Erythroblast (primary cell): ENCODE measurements around the gene EPN3.

ENCODE experiments used
- DNase-seq, 2 experiments: peaks; one replicate each; lab custom pipeline; 2025; lab: John Stamatoyannopoulos, UW
- GATA1 ChIP-seq: IDR thresholded peaks from 2 replicates; pipeline ENCODE4 v1.6.1; 2011; ENCODE audit warnings: low read depth, mild to moderate bottlenecking, control low read depth, low read length, moderate library complexity
- POLR2A ChIP-seq: IDR thresholded peaks from 2 replicates; pipeline ENCODE4 v1.6.1; 2011; ENCODE audit warnings: mild to moderate bottlenecking, low read length

Gene EPN3

DNA sequence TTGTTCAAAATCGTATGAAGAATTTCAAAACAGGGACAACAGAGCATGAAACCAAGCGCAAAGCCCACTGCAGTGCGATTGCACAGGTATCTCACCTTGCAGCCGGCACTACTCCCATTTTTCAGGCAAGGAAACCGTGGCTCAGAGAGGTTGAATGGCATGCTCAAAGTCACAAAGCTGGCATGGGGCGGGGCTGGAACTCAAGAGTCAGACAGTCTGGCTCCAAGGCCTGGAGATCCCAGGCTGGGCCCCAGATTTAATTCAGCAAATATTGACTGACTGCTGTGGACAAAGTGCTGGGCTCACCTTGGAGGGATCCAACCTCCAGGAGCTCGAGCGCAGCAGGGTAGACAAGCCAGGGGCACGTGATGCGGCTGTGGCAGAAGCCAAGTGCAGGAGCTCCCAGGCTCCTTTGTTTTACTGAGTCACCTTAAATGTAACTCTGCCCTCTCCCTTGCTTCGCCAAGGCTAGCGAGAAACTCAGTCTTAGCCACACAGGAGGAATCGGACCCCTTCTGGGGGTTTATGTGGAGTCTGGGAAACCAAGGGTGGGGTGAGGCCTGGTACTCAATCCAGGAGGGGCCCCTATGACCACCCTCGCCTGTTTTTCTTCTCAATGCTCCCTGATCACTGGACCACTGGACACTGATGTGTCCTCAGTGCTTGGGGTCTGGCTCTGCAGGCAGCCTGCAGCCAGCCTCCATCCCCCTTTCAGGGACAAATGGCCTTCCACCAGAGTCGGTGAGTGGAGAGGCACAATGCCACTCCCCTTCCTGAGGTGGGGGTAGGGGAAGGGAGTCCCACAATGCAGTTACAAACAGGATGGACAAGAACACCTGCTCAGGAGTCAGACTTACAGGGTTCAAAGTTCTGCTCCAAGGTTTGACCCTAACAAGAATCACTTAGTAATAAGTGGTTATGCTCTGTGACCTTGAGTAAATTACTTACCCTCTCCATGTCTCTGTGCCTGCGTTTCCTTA lies 10.6 kb downstream of the EPN3 start:
- TF ChIP-seq GATA1 (no peak), POLR2A (no peak)
- no peak for DNase-seq

GRCh38 chr17:50544516-50544915 lies 12.0 kb downstream of the EPN3 start:
- no peak for DNase-seq
- TF ChIP-seq POLR2A = no peak
- TF ChIP-seq GATA1 = no peak

DNA sequence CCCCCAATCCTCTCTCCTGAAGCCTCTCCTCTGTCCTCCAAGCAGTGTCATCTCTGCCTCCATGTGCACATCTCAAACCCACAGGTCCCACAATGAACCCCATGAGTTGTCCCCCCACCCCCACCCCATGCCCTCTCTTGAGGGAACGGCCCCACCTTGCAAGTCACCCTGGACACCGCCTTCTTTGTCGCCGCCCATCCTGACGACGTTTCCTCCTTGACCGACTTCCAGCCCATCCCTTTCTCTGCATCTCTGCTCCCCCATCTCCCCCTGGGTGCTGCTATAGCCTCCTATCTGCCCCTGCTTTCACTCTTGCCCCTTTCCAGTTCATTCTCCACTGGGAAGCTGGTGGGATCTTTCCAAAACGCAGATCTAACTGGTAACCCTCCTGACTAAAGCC lies 12.8 kb downstream of the EPN3 start:
- TF ChIP-seq POLR2A = no peak
- no peak for TF ChIP-seq GATA1
- peak in 1 of 2 experiments; percentile 16 for DNase-seq

GRCh38 chr17:50546701-50547034 lies 14.1 kb downstream of the EPN3 start:
- no peak for DNase-seq
- TF ChIP-seq GATA1 (no peak), POLR2A (no peak)

DNA sequence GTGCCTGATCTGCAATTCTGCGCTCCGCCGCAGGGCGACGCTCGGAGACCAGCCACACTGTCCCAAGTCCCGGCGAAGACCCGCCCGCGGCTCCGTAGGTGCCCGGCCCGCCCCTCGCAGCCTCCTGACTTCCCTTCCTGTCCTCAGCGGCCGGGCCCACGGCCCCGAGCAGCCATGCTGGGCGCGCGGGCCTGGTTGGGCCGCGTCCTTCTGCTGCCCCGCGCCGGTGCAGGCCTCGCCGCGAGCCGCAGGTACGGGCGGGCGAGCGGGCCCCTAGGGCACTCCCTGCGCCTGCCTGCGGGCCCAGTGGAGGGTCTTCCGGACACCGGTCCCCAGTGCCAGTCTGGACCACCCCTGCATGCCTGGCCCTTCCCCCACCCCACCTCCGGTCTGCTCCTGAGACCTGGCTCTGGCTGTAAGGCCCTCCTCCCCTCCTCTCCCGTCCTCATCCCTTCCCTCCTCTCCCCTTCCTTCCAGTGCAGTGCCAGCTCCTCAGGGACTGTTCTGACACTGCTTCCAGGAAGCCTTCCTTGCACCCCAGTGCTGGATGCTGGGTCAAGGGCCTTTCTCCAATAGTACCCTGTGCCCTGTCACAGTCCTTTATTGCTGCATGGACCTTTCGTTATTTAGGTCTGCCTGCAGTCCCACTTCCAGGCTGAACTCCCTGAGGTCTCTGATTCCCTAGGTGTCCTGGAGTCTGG lies 14.7 kb downstream of the EPN3 start, which contains the start of gene SPATA20:
TSS of gene SPATA20 (plus strand) at position 140 of the 701 bp plus-strand sequence. CDS start at position 175, 35 bp downstream.
- DNase-seq = peak; percentile 86 to 89
- TF ChIP-seq GATA1 (no peak), POLR2A (peak; percentile 66)

DNA sequence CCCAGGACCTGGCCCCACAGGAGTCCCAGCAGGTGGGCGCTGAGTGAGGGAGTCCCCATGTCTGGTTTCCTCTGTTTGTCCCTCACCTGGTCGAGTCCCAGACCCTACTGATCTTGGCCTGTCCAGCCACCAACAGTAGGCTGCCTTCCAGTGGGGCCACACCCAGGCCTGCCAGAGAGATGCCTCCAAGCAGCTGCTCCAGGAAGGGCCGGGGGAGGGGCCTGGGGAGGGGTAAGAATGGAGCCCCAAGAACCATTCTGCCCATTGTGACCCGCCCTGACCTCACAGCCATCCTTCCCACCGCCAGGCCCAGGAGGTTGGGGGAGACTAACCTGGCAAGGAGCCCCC lies 15.2 kb downstream of the EPN3 start:
- TF ChIP-seq POLR2A (no peak), GATA1 (no peak)
- DNase-seq = no peak

DNA sequence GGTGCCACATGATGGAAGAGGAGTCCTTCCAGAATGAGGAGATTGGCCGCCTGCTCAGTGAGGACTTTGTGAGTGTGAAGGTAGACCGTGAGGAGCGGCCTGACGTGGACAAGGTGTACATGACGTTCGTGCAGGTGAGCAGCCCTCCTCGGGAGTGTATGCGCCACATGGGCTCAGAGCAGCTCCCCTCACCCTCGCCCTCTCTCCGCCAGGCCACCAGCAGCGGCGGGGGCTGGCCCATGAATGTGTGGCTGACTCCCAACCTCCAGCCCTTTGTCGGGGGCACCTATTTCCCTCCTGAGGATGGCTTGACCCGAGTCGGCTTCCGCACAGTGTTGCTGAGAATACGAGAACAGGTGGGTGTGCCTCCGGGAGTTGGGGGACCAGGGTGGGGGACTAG lies 16.3 kb downstream of the EPN3 start:
- no peak for DNase-seq
- TF ChIP-seq GATA1 = no peak
- TF ChIP-seq POLR2A = no peak

GRCh38 chr17:50549256-50549941 lies 16.9 kb downstream of the EPN3 start:
- no peak for DNase-seq
- TF ChIP-seq POLR2A (no peak), GATA1 (no peak)

DNA sequence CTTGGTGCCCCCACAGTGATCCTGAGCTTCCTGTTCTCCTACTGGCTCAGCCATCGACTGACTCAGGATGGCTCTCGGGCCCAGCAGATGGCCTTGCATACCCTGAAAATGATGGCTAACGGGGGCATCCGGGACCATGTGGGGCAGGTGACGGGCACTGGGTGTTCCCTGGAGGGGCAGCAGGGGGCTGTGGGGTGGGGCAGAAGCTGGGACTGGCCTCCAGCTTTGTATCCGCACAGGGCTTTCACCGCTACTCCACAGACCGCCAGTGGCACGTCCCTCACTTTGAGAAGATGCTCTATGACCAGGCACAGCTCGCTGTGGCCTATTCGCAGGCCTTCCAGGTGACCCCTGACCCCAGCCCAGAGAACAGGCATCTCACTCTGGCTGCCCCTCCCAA lies 17.4 kb downstream of the EPN3 start:
- no peak for DNase-seq
- TF ChIP-seq GATA1 = no peak
- TF ChIP-seq POLR2A = no peak

GRCh38 chr17:50550661-50551432 lies 18.3 kb downstream of the EPN3 start:
- TF ChIP-seq GATA1 (no peak), POLR2A (no peak)
- DNase-seq = peak; percentile 60 to 61

DNA sequence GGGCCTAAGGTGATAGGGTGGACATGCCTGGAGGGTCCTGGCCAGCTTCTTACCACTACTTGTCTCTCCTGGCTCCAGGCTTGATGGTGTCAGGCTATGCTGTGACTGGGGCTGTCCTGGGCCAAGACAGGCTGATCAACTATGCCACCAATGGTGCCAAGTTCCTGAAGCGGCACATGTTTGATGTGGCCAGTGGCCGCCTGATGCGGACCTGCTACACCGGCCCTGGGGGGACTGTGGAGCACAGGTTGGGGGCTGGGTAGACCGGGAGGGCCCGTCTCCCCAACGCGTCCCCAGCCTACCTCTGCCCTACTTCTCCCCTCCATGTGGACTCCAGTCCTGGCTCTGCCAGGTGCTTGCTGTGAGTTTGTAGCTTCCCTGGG lies 18.9 kb downstream of the EPN3 start:
- TF ChIP-seq GATA1 (no peak), POLR2A (no peak)
- no peak for DNase-seq

DNA sequence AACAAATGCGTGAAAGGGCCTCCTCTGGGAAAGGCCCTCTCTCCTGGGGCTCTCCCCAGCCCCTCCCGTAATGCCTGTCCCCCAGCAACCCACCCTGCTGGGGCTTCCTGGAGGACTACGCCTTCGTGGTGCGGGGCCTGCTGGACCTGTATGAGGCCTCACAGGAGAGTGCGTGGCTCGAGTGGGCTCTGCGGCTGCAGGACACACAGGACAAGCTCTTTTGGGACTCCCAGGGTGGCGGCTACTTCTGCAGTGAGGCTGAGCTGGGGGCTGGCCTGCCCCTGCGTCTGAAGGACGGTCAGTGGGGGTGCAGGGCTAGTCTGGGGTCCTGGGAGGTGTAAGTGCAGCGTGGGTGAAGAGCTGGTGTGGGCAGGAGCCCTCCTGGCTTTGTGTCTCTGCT lies 19.3 kb downstream of the EPN3 start:
- no peak for DNase-seq
- TF ChIP-seq GATA1 (no peak), POLR2A (no peak)

DNA sequence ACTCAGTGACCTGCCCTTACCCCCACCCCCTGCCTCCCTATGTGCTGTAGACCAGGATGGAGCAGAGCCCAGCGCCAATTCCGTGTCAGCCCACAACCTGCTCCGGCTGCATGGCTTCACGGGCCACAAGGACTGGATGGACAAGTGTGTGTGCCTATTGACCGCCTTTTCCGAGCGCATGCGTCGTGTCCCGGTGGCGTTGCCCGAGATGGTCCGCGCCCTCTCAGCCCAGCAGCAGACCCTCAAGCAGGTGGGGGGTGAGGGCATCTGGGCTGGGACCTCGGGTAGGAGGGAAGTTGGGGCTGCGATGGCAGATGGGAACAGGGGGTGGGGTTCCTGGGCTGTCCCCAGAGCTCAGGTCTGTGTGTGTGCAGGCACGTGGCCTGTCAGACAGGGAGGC lies 21.7 kb downstream of the EPN3 start:
- no peak for TF ChIP-seq GATA1
- TF ChIP-seq POLR2A = no peak
- no peak for DNase-seq
